B cell (primary cell): ENCODE results near the gene POC1B. TPM values are rescaled to one million over a fixed set of nuclear protein-coding genes. Genes with fewer than 3 reads are reported as not detected.

ENCODE experiments used
- ATAC-seq: fragments of 200-7000 bp; cut with Tn5 transposase; one replicate; pipeline ENCODE4 v1.10.0; 2021; ENCODE audit warnings: low read depth, mild to moderate bottlenecking, moderate number of reproducible peaks, moderate library complexity
- CTCF ChIA-PET: fragments of 350-600 bp; sonication (Branson Sonifier 250); formaldehyde crosslinking; loops from one replicate; lab custom pipeline; 2021; ENCODE audit warnings: antibody characterized with exemption, inconsistent platforms; lab: Charles Lee
- POLR2A ChIA-PET: fragments of 350-600 bp; sonication (Branson Sonifier 250); formaldehyde crosslinking; loops from one replicate; lab custom pipeline; 2021; ENCODE audit warnings: antibody characterized with exemption; lab: Charles Lee
- DNase-seq: peaks from one replicate; pipeline ENCODE4 v3.0.0; 2013
- H2AFZ ChIP-seq: 2 replicates; pipeline ENCODE4 v1.6.1; 2012; ENCODE audit warnings: mild to moderate bottlenecking, low read depth, low read length; ENCODE audit not compliant: insufficient read depth, poor library complexity, severe bottlenecking
- H3K27ac ChIP-seq, 2 donors: 1 replicate in 1 of 2; 2 replicates in 1 of 2; pipeline ENCODE4 v1.5.1; 2012 to 2013; ENCODE audit warnings: low read length in 2 of 2, mild to moderate bottlenecking in 2 of 2, moderate library complexity in 1 of 2
- H3K27me3 ChIP-seq, 4 experiments: fragments of 200-600 bp in 1 of 4; sonication (generic) in 1 of 4; replicated peaks in 1 of 4; 1 replicate in 2 of 4; 2 replicates in 2 of 4; pipeline versions ENCODE4 v1.6.1 to v1.7.0; 2013 to 2016; ENCODE audit warnings: low read length in 3 of 4, mild to moderate bottlenecking in 2 of 4, mixed read lengths in 1 of 4, moderate library complexity in 1 of 4; ENCODE audit not compliant: insufficient read depth in 4 of 4, control insufficient read depth in 3 of 4; ENCODE audit errors: control extremely low read depth in 1 of 4
- H3K36me3 ChIP-seq, 2 experiments: replicated peaks in 1 of 2; 1 replicate in 1 of 2; 2 replicates in 1 of 2; pipeline versions ENCODE4 v1.6.1 to v1.7.1; 2013; ENCODE audit warnings: low read length in 1 of 2; ENCODE audit not compliant: insufficient read depth in 2 of 2, control insufficient read depth in 1 of 2; ENCODE audit errors: control extremely low read depth in 1 of 2, extremely low read depth in 1 of 2
- H3K4me1 ChIP-seq, 2 donors: fragments of 200-600 bp in 1 of 2; sonication (generic) in 1 of 2; 1 replicate in 1 of 2; 2 replicates in 1 of 2; pipeline versions ENCODE4 v1.5.1 to v1.6.1; 2013 to 2017; ENCODE audit warnings: low read length in 2 of 2; ENCODE audit not compliant: control insufficient read depth in 2 of 2, insufficient read depth in 2 of 2
- H3K4me2 ChIP-seq: replicated peaks from 2 replicates; pipeline ENCODE3; 2012; ENCODE audit warnings: mild to moderate bottlenecking, low read depth, low read length; ENCODE audit not compliant: poor library complexity, severe bottlenecking
- H3K4me3 ChIP-seq, 5 experiments: fragments of 200-600 bp in 1 of 5; sonication (generic) in 1 of 5; 1 replicate in 3 of 5; 2 replicates in 2 of 5; pipeline versions ENCODE4 v1.5.1 to v1.7.0; 2011 to 2016; ENCODE audit warnings: low read length in 4 of 5, mild to moderate bottlenecking in 4 of 5, low read depth in 2 of 5, control low read depth in 1 of 5, moderate library complexity in 1 of 5; ENCODE audit not compliant: insufficient read depth in 1 of 5; ENCODE audit errors: control extremely low read depth in 1 of 5, extremely low read depth in 1 of 5
- H3K79me2 ChIP-seq: fragments of 200-600 bp; sonication (generic); one replicate; pipeline ENCODE4 v1.6.0; 2016; ENCODE audit warnings: low read length; ENCODE audit not compliant: control insufficient read depth, insufficient read depth
- H3K9ac ChIP-seq: fragments of 200-600 bp; sonication (generic); 2 replicates; pipeline ENCODE4 v1.6.1; 2017; ENCODE audit warnings: mild to moderate bottlenecking, low read length, moderate library complexity
- H3K9me3 ChIP-seq, 3 donors: one replicate each; pipeline versions ENCODE4 v1.6.1 to v1.7.1; 2013; ENCODE audit warnings: low read length in 2 of 3; ENCODE audit not compliant: control insufficient read depth in 2 of 3, insufficient read depth in 1 of 3; ENCODE audit errors: control extremely low read depth in 1 of 3
- H4K20me1 ChIP-seq: 2 replicates; pipeline ENCODE4 v1.6.0; 2012; ENCODE audit warnings: mild to moderate bottlenecking, low read length; ENCODE audit not compliant: insufficient read depth, control insufficient read depth, poor library complexity, severe bottlenecking
- H3K27ac Mint-ChIP-seq: one replicate; pipeline ENCODE4 v1.8.0; 2021; ENCODE audit warnings: mixed read lengths
- H3K27me3 Mint-ChIP-seq: one replicate; pipeline ENCODE4 v1.8.0; 2021; ENCODE audit warnings: mixed read lengths
- H3K4me1 Mint-ChIP-seq: one replicate; pipeline ENCODE4 v1.8.0; 2021; ENCODE audit warnings: mixed read lengths
- H3K4me3 Mint-ChIP-seq: one replicate; pipeline ENCODE4 v1.8.0; 2021; ENCODE audit warnings: mixed read lengths
- H3K9me3 Mint-ChIP-seq: one replicate; pipeline ENCODE4 v1.8.0; 2022; ENCODE audit warnings: mixed read lengths; ENCODE audit not compliant: insufficient read depth
- CTCF ChIP-seq: fragments of 200-600 bp; IDR thresholded peaks from one replicate; pipeline ENCODE4 v1.8.0; 2022; ENCODE audit warnings: antibody characterized with exemption, mild to moderate bottlenecking
- EZH2 ChIP-seq: IDR thresholded peaks from 2 replicates; pipeline ENCODE4 v1.6.1; 2012; ENCODE audit warnings: borderline replicate concordance, low read depth, mild to moderate bottlenecking, moderate library complexity, low read length; ENCODE audit not compliant: insufficient read depth, poor library complexity, severe bottlenecking
- WGBS: methylation state at CpG from one replicate; pipeline ENCODE4 v1.1.5; 2013; ENCODE audit warnings: missing lambda C conversion rate; ENCODE audit not compliant: insufficient coverage; 5-methylcytosine and 5-hydroxymethylcytosine counted together
- intact Hi-C: fragments of 100-400 bp; cut with micrococcal nuclease; formaldehyde crosslinking; loops from one replicate; pipeline ENCODE4 v1.10.0; 2022
- polyA plus RNA-seq: library from polyadenylated mRNA; depleted of rRNA; stranded (reverse); fragments of >200 nt; gene quantifications from 2 replicates; pipeline ENCODE4 v1.2.3, GENCODE V29; 2012
- small RNA-seq: library from RNA; depleted of rRNA; stranded (forward); fragments of <200 nt; gene quantifications from one replicate; pipeline ENCODE3, GENCODE V24; 2012; ENCODE audit warnings: low replicate concordance, low read depth; ENCODE audit not compliant: insufficient read length
- total RNA-seq, 2 donors: library from RNA; stranded (reverse); fragments of 120-200 nt in 1 of 2; gene quantifications; 1 replicate in 1 of 2; 2 replicates in 1 of 2; pipeline versions ENCODE4 v1.2.3 to v1.2.4, GENCODE V29; 2013 to 2022

POC1B gene
- total and polyA plus RNA-seq, 2 donors (not counting 1 experiment from before 2014, with no cell fraction given) = 12.0 to 39.5 TPM

DNA sequence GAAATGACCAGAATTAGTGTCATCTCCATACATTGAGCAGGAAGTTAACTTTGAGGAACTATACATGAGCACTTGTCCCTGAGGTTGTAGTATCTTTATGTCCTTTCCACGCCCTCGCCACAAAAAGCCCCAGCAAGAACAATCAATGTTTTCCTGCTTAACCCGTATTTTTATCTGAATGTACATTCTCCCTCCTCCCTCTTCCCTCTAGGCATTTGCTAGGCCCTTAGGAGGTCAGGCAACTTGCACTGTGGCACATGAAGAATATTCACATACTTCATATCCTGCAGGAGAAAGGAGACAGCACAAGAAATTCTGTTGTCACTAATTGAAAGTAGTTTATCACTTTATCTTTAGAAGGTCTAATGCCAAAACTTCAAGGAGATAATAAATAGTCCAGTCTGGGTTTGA is 155.4 kb downstream of the POC1B start:
- TF ChIP-seq EZH2 (no peak), CTCF (no peak)
- ATAC-seq (no peak), DNase-seq (no peak)
- Histone ChIP-seq H3K36me3 (no peaks in the 10 kb centered on the region), H3K4me3 (no peak overlapping the region), H3K9me3 (no peaks in the 10 kb centered on the region), H3K27me3 (no peaks in the 10 kb centered on the region), H4K20me1 (no peaks in the 10 kb centered on the region), H3K79me2 (no peaks in the 10 kb centered on the region), H3K4me2 (no peak overlapping the region), H2AFZ (no peak overlapping the region), H3K27ac (no peak overlapping the region), H3K9ac (no peak overlapping the region), H3K4me1 (peaks cover 3 to 4% of the 10 kb centered on the region in 2 donors)
- POLR2A ChIA-PET = no interaction called here
- WGBS = 64% methylated on average over 3 of the region's 3 CpGs
- no peak overlapping the region for H3K4me3 Mint-ChIP-seq
- no peak overlapping the region for H3K27ac Mint-ChIP-seq
- CTCF ChIA-PET = no interaction called here
- no peaks in the 10 kb centered on the region for H3K27me3 Mint-ChIP-seq
- no peaks in the 10 kb centered on the region for H3K9me3 Mint-ChIP-seq
- intact Hi-C loops = no loop called here
- peaks cover 5% of the 10 kb centered on the region for H3K4me1 Mint-ChIP-seq

Small RNAs within 50 kb of the gene (small RNA-seq; reads per million reads assigned to genes)
- gene AC025034.2 (not detected), gene POC1B-GALNT4 (not detected)

Other genes starting within 250 kb of the POC1B start
- 1.6 and 3.2 TPM in 2 replicates for gene DUSP6, start 173.5 kb downstream of the POC1B start, total RNA-seq
- gene DUSP6, start 173.5 kb downstream of the POC1B start, polyA plus RNA-seq = 9.7 and 42.2 TPM in 2 replicates
- gene GALNT4, start 1.3 kb downstream of the POC1B start, total RNA-seq = 8.3 and 10.3 TPM in 2 replicates
- gene GALNT4, start 1.3 kb downstream of the POC1B start, polyA plus RNA-seq = 4.9 and 11.5 TPM in 2 replicates
- gene ATP2B1, start 182.8 kb upstream of the POC1B start, total RNA-seq = 233 and 238 TPM in 2 replicates
- 26.1 and 52.4 TPM in 2 replicates for gene ATP2B1, start 182.8 kb upstream of the POC1B start, polyA plus RNA-seq